Suprapubic skin (tissue), 3 donors: ENCODE results near the gene DCP1B.

Experiments used
- POLR2AphosphoS5 ChIP-seq, 3 donors: sonication (generic); formaldehyde crosslinking; IDR thresholded peaks; one replicate each; pipeline ENCODE4 v1.6.1; 2017; ENCODE audit warnings: antibody characterized with exemption in 3 of 3
- TF ChIP-seq, protein P1 (sequence below), 2 donors: fragments of 200-600 bp in 1 of 2; fragments of 450-650 bp in 1 of 2; sonication (generic) in 1 of 2; IDR thresholded peaks; one replicate each; pipeline ENCODE4 v1.5.1; 2016 to 2019; ENCODE audit warnings: antibody characterized with exemption in 2 of 2, mild to moderate bottlenecking in 1 of 2, moderate library complexity in 1 of 2

GRCh38 chr12:1930803-1931597, 73.3 kb downstream of the DCP1B start:
- no peak for TF ChIP-seq POLR2AphosphoS5 (IDR thresholded peaks at IDR 0.05)
- TF ChIP-seq, protein P1, sequence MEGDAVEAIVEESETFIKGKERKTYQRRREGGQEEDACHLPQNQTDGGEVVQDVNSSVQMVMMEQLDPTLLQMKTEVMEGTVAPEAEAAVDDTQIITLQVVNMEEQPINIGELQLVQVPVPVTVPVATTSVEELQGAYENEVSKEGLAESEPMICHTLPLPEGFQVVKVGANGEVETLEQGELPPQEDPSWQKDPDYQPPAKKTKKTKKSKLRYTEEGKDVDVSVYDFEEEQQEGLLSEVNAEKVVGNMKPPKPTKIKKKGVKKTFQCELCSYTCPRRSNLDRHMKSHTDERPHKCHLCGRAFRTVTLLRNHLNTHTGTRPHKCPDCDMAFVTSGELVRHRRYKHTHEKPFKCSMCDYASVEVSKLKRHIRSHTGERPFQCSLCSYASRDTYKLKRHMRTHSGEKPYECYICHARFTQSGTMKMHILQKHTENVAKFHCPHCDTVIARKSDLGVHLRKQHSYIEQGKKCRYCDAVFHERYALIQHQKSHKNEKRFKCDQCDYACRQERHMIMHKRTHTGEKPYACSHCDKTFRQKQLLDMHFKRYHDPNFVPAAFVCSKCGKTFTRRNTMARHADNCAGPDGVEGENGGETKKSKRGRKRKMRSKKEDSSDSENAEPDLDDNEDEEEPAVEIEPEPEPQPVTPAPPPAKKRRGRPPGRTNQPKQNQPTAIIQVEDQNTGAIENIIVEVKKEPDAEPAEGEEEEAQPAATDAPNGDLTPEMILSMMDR (IDR thresholded peaks at IDR 0.05): no peak
